ENCODE data around the gene WHAMM. TPM values are rescaled to one million over a fixed set of nuclear protein-coding genes. Genes with fewer than 3 reads are reported as not detected.

Gene WHAMM
- total RNA-seq, 1 experiment from 2014 or later: 7.0 TPM

DNA sequence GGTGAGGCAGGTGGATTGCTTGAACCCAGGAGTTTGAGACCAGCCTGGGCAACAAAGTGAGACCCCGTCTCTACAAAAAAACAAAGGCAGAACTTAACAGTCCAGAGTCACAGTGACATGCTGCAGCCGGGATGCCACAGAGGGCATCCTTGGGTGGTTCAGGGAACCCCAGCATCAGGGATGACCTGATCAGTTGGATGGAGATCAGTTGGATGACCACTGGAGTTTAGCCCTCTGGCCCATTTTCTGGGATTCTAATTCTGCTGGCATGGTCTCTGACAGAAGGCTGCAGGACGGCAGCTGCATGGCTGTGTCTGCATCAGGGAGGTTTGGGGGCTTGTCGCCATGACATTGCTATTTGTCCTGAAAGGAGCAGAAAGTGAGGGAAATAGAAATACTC lies 19.8 kb downstream of the WHAMM start:
- in situ Hi-C loops (cut with HindIII; ENCODE audit: low pct_unique_long_range_greater_than_20kb, low sequenced_read_pairs): no loop called here
- no peak for DNase-seq (ENCODE audit: low read depth)

DNA sequence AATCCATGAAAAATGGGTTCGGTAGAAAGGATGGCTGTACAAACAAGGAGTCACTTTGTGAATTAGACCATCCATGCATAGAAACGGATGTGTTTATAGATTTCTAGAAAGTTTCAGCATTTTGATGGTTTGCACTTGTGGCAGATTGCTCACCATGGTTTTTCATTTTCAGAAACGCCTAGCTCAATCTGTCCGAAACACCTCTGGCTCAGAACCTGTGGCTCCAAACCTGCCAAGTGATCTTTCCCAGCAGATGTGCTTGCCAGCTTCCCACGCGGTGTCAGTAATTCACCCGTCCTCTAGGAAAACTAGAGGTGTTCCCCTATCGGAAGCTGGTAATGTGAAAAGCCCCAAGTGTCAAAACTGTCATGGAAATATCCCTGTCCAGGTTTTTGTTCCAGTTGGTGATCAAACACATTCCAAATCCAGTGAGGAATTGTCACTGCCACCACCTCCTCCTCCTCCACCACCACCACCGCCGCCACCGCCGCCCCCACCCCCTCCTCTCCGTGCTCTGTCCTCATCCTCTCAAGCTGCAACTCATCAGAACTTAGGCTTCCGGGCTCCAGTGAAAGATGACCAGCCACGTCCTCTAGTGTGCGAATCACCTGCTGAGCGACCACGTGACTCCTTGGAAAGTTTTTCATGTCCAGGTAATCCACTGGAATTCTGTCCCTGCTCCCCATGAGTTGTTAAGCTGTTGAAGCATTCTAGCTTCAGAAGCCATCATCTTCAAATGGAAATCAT lies 21.2 kb downstream of the WHAMM start:
- DNase-seq (ENCODE audit: low read depth): peak; percentile 59

DNA sequence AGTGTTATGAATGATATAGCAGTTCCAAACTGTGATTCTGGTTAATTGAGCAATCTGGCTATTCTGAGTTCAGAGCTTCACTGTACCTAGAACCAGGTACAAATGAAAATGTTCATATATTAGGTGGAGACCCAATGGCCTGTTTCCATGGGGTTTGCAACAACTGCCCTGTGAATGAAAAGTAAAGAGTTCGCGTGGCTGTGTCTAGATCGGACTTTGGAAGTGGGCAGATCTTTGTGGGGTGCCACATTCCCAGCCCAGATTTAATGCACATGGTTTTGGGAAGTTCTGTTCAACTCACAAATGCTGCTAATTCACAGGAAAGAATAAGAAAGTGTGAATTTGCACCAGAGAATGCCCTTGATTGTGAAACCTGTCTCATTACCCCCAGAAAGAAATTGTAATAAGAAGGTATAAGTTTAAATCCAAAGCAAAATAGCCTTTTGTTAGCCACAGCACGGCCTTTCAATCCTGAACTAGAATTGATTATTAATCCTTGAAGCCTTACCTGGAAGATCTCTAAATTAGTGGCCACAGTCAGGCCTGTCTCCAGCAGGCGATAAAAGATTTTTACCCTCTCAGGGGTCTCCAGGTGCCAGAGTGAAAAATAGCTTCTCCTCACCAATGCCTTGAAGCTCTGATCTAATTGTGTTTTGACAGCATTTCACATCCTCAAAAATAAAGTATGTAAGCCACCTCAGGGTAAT lies 22.6 kb downstream of the WHAMM start:
- no peak for DNase-seq (ENCODE audit: low read depth)
- in situ Hi-C loops (cut with HindIII; ENCODE audit: low pct_unique_long_range_greater_than_20kb, low sequenced_read_pairs): no loop called here

More for the DNA sequence above, 21.2 kb downstream of the WHAMM start:
- in situ Hi-C loops (cut with HindIII; ENCODE audit: low pct_unique_long_range_greater_than_20kb, low sequenced_read_pairs): no loop called here

DNA sequence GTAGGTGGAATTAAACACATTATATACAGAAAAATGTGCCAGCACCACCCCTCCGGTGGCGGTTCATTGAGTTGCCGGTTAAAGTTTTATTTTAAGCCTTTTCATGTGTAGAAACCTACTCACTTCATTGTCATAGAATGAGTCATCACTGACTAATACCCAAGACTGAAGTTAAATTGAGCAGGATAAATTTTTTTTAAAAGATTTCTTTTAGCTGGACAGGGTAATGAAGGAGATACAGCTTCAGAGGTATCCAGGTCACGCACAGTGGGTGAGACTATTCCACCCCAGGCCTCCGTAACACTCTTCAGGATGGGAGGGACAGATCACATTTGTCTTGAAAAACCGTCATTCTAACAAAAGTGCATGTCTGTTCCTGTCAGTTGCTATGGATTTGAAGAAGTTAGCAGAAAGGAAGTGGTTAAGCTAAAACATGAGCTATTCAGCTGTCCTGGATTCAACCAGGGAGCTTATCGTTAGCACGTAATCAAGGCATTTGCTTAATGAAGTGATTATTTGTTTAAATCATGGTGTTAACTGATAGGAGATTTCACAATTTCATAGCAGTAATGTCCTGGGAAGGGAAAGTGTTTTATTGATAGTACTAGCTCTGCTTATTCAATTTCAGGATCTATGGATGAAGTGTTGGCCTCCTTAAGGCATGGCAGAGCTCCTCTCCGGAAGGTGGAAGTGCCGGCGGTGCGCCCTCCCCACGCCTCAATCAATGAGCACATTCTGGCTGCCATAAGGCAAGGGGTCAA lies 23.4 kb downstream of the WHAMM start:
- in situ Hi-C loops (cut with HindIII; ENCODE audit: low pct_unique_long_range_greater_than_20kb, low sequenced_read_pairs): no loop called here
- DNase-seq (ENCODE audit: low read depth): peak; percentile 92

DNA sequence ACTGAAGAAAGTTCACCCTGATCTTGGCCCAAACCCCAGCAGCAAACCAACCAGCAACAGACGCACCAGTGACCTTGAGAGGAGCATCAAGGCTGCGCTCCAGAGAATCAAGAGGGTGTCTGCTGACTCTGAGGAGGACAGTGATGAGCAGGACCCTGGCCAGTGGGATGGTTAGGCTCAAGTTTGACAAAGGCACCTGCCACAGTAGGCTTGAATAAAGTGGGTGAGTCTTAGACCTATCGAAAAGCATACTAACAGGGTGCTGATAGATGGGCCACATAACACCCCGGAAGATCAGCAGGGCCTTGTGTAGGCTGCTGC lies 23.9 kb downstream of the WHAMM start:
- DNase-seq (ENCODE audit: low read depth): no peak
- in situ Hi-C loops (cut with HindIII; ENCODE audit: low pct_unique_long_range_greater_than_20kb, low sequenced_read_pairs): no loop called here

DNA sequence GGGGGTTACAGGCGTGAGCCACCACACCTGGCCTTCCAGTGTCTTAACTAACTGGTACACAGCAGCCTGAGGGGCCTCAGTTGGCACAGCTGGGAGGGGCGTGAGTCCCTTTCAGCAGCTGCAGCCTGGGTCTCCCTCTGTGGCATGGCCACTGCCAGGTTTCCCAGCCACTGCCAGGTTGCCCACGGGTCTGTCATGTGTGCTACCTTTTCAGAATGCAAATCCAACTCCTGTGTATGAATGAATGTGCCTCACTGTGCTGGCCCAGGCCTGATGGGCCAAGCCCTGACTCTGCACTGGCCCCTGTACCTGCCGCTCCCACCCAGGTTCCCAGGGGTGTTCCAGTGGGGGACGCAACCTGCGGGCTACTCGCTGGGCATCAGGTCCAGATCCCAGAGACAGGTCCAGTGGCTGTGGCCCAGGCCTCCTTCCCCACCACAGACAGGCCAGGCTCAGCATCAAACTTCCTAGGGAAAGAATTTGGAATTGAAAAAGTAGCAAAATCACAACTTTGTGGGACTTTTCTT lies 26.0 kb downstream of the WHAMM start:
- DNase-seq (ENCODE audit: low read depth): no peak
- in situ Hi-C loops (cut with HindIII; ENCODE audit: low pct_unique_long_range_greater_than_20kb, low sequenced_read_pairs): no loop called here

DNA sequence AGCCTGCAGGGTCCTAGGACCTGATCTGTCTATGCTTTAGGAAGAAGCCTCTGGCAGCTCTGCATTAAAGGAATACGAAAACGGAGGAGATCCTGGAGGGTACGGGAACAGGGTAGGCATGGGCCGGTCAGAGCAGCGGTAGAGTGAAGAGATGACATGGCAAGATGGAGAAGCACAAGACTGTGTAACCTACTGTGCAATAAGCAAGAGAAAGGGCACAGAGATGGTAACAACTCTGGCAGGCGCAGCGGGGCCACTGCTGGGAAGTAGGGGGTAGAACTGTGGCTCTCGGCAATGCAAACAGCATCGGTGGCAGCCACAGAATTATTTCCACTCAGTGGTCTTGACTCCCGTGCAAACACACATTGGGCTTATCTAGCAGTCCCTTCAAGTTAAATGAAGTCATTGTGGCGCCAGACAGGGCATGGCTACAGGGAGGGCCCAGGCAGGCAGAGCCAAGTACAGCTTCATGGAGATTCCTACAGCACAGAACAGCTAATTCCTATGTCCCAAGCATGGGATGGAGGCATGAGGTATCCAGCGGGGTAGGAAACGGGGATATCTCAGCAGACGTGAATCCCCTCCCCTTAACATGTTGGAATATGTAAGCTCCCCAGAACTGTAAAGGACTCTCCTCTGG lies 28.8 kb downstream of the WHAMM start:
- no peak for DNase-seq (ENCODE audit: low read depth)
- in situ Hi-C loops (cut with HindIII; ENCODE audit: low pct_unique_long_range_greater_than_20kb, low sequenced_read_pairs): no loop called here

DNA sequence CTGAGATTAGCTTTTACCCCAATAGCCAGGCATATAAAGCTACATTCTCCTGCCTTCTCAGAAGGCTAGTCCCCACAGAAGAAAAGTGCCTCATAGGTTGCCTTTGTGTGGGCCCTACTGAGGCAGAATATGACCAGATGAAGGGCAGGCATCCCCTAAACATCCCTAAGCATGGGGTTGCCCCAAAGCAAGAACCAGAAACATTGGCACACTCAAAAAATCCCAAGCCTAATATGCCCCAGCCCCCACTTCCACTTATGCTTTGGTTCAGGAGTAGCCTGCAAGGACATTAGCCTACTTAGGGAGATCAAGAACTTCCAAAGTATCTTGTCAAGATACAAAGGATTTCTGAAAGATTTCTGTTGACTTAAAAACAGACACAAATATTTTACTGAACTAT lies 29.7 kb downstream of the WHAMM start:
- in situ Hi-C loops (cut with HindIII; ENCODE audit: low pct_unique_long_range_greater_than_20kb, low sequenced_read_pairs): no loop called here

DNA sequence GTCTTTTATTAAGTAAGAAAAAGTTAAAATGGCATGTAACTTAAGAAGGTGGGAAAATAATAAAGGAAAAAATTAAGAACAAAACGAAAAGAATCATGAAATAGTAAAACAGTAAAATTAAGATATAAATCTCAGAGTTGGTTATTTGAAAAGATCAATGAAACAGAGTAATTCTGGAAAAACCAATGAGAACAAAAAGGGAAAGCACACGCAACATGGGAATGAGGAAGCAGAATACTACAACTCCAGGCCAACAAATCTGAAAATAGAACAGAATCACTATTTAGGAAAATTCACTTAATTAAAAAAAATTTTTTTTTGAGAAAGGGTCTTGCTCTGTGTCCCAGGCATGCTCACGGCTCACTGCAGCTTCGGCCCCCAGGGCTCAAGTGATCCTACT lies 30.7 kb downstream of the WHAMM start:
- DNase-seq (ENCODE audit: low read depth): no peak
- in situ Hi-C loops (cut with HindIII; ENCODE audit: low pct_unique_long_range_greater_than_20kb, low sequenced_read_pairs): no loop called here

More for the DNA sequence above, 29.7 kb downstream of the WHAMM start:
- no peak for DNase-seq (ENCODE audit: low read depth)

DNA sequence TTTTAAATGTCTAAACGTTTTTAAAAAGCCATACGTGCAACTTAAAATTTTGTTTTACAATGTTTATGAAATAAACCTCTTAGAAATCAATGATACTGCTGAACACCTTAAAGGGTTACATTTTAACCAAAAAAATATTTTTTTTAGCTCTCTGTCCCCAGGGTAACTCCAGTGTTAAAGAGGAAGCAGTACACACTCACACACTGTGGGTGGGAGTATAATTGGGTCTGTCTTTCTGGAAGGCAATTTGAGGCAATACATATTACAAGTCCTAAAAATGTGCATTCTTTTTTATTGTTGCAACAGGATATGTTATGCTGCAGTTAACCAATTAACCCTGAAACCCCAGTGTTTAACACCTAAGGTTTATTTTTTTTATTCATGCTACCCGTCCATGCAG lies 34.1 kb downstream of the WHAMM start:
- no peak for DNase-seq (ENCODE audit: low read depth)
- in situ Hi-C loops (cut with HindIII; ENCODE audit: low pct_unique_long_range_greater_than_20kb, low sequenced_read_pairs): no loop called here

DNA sequence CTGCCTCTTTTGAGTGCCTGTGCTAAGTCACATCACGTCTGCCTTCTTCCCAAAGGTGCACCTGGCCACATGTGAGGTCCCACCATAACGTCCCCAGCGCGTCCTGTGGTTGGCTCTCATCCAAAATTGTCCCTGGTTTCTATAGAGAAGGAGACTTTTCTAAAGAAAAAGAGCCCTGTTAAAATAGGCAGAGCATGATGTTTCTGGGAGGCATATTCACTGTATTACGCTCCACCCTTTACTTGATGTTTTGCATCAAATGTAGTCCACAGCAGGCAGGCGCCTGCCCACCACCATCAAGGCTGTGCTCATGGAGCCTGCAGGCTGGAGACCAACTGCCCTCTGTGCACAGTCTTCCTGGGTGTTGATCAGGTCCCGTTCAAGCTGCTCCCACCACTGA lies 36.3 kb downstream of the WHAMM start:
- no peak for DNase-seq (ENCODE audit: low read depth)
- in situ Hi-C loops (cut with HindIII; ENCODE audit: low pct_unique_long_range_greater_than_20kb, low sequenced_read_pairs): no loop called here

DNA sequence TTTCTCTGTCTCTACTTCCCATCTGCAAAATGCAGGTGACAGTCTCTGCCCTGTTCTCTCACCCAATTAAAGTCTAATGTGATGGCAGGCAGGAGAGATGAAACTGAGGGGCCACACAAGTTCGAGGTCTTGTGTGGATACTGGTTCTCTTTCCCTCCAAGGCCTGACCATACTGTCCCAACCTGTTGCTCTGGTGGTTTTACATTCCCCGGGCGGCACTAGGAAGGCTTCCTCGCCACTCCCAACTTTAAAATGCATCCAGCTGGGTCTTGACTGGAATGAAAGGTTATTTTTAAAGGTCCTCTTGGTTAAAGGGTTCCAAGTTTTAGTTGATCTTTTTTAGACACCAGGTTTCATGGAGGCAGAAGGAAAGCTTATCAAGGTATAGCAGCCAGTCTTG lies 37.2 kb downstream of the WHAMM start:
- DNase-seq (ENCODE audit: low read depth): no peak
- in situ Hi-C loops (cut with HindIII; ENCODE audit: low pct_unique_long_range_greater_than_20kb, low sequenced_read_pairs): no loop called here

DNA sequence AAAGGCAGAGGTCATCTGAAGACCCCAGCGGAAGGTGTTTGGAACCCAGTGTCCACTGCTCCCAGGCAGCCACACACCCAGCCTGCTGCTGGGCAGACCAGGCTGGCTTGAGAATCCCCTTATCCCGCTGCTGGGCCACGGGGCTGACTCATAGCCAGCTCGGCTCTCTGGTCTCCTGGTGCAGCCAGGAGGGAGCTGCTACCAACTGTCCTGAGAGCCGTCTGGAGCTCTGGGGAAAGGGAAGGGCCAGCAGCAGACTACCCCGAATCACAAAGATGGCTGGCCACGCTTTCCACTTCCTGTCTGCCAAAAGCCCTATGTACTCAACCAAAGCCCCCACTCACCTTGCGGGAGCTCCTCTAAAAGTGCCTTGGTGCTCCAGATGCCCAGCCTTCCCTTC lies 38.3 kb downstream of the WHAMM start:
- no peak for DNase-seq (ENCODE audit: low read depth)
- in situ Hi-C loops (cut with HindIII; ENCODE audit: low pct_unique_long_range_greater_than_20kb, low sequenced_read_pairs): no loop called here

DNA sequence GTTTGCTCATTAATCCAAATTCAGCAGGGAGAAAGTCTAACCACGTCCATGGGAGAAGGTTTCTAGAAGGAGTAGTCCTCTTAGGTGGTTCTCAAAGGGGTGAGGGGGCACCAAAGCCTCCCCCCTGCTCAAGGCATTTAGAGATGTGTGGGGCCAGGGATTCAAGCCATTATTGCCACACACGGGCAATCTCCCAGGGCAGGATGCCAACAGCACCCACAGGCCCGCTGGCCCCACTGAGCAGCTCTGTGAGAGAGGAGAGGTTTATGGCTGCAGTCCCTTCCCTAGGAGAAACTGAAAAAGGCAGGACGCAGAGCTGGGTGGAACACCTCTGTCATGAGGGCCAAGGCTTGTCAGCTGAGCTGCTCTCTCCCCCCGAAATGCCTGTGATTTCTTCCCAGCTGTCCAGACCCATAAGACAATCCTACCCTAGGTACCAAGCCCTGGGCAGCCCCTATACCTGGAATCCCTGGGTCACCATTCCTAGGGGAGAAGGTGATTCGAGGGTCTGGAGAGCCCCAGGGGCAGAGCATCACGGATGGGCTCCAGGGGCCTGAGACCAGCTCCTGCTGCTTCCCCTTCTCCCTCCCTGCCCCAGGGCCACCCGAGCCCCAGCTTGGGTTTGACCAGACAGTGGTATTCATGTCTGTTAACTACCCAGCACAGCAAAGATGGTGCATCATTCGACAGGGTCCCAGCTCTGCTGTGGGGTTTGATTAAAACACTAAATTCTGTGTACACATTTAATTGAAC lies 39.0 kb downstream of the WHAMM start:
- in situ Hi-C loops (cut with HindIII; ENCODE audit: low pct_unique_long_range_greater_than_20kb, low sequenced_read_pairs): no loop called here
- no peak for DNase-seq (ENCODE audit: low read depth)

DNA sequence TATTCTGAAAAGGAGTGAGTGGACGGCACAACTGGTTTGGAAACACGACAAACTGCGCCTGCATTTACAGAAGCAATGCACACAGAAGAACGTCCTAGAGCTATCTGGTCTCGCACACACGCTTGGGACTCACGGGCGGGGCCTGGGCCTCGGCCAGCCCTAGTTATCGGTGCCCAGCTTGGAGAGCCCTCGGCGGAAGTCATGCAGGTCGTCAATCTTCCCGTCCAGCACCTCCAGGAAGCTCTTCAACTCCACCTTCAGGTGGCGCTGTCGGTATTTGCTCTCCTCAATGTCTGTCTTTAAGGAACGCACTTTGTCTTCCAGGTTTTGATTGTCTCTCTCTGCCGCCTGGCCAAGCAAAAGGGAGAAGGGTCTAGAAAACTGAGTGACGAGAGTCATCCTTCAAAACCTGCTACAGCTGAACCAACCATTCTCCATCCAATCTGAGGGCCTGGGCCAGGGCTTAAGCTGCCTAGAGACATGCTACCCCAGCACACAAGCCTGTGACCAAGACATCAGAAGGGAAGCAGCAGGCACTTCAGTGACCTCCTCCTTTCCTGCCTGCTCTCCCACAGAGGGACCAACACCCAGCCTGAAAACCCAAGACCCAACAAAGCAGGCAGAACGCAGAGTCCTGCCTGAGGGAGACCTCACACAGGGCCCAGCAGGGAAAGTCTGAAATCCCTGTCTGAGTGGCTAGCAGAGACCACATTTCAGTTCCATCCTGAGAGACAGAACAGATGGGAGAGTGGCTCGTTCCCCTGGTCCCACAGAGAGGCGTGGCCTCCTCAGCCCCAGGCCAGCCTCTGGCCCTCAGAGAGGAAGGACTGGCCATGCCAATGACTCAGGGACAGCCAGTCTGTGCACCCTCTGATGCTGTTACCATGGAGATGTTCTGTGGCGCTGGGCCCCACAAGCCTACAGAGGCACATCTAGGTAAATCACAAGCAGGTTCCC lies 40.4 kb downstream of the WHAMM start:
- in situ Hi-C loops (cut with HindIII; ENCODE audit: low pct_unique_long_range_greater_than_20kb, low sequenced_read_pairs): no loop called here
- peak; percentile 55 for DNase-seq (ENCODE audit: low read depth)

DNA sequence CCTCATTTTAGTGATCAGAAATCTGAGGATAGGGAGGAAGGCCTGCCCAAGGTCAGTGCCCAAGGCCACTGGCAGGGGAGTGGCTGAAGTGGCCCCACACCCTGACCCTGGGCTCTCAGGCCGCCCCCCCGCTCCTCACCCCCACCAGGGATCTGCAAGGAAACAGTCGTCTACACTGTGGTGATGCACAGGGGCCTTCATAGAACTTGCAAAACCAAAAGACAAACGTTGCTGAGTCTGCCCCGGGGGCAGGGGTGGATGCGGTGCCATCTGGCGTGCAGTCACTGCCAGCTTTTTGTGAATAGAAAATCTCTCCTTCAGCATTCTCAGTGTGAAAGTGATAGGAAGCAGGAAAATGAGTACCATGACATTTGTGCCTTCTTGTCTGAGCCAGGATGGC lies 41.3 kb downstream of the WHAMM start:
- in situ Hi-C loops (cut with HindIII; ENCODE audit: low pct_unique_long_range_greater_than_20kb, low sequenced_read_pairs): no loop called here
- DNase-seq (ENCODE audit: low read depth): no peak

DNA sequence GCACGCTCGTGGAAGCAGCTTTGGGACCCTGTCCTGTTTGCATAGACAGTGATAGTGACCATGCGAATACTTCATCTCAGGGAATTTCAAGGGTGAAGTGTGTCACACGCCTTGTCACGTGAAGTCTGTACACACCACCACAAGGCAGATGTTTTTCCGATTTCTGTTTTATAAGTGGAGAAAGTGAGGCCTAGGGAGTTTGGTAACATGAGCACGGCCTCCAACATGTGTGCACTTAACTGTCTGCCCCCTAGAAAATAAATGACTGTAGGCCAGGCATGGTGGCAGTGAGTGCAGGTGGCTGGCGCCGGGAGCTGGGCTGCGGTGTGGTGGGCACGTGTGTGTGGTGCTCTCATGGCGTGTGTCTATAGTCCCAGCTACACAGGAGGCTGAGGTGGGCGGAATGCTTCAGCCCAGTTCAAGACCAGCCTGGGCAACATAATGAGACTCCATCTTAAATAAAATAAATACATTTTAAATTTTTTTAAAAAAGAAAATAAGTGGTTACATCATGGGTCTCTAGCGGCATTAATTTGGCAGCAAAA lies 42.0 kb downstream of the WHAMM start:
- no peak for DNase-seq (ENCODE audit: low read depth)
- in situ Hi-C loops (cut with HindIII; ENCODE audit: low pct_unique_long_range_greater_than_20kb, low sequenced_read_pairs): no loop called here

Data from Caki2 (cell line).